K562 (cell line): ENCODE results near the gene ZKSCAN5. TPM values are rescaled to one million over a fixed set of nuclear protein-coding genes. Genes with fewer than 3 reads are reported as not detected.

Source experiments
- ARID2 ChIP-seq: fragments of 450-650 bp; IDR thresholded peaks from 2 replicates; pipeline ENCODE4 v1.6.1; 2017; ENCODE audit warnings: antibody characterized with exemption, mild to moderate bottlenecking
- BRF1 ChIP-seq: IDR thresholded peaks from 3 replicates; pipeline ENCODE4 v1.6.1; 2011; ENCODE audit warnings: borderline replicate concordance, mild to moderate bottlenecking; ENCODE audit not compliant: insufficient read length; ENCODE audit errors: extremely low read depth
- CHCHD3 ChIP-seq: fragments of 250-450 bp; sonication (Bioruptor Pico); IDR thresholded peaks from 2 replicates; pipeline ENCODE4 v2.1.2; 2022; ENCODE audit warnings: mild to moderate bottlenecking
- MCM3 ChIP-seq: fragments of 450-650 bp; IDR thresholded peaks from 2 replicates; pipeline ENCODE4 v1.6.1; 2016
- NFIX ChIP-seq: fragments of 250-450 bp; sonication (Bioruptor Pico); IDR thresholded peaks from 2 replicates; pipeline ENCODE4 v1.4.0; 2020; ENCODE audit warnings: low read depth, mild to moderate bottlenecking, moderate library complexity
- PML ChIP-seq: IDR thresholded peaks from 2 replicates; pipeline ENCODE4 v1.6.1; 2012; ENCODE audit warnings: low read length, inconsistent platforms
- RBM34 ChIP-seq: fragments of 200-400 bp; formaldehyde crosslinking; IDR thresholded peaks from 2 replicates; pipeline ENCODE4 v1.6.1; 2018; ENCODE audit warnings: low read length, borderline replicate concordance; ENCODE audit not compliant: insufficient read depth
- SMARCE1 ChIP-seq: fragments of 450-650 bp; IDR thresholded peaks from 2 replicates; pipeline ENCODE4 v1.7.1; 2016; ENCODE audit warnings: mild to moderate bottlenecking
- ZBTB7A ChIP-seq: IDR thresholded peaks from 2 replicates; pipeline ENCODE4 v1.6.1; 2011; ENCODE audit warnings: low read depth, mild to moderate bottlenecking, low read length, moderate library complexity, borderline replicate concordance; ENCODE audit not compliant: control insufficient read depth
- ZFP30 ChIP-seq: fragments of 250-450 bp; sonication (Bioruptor Pico); IDR thresholded peaks from 2 replicates; pipeline ENCODE4 v1.8.0; 2022; ENCODE audit warnings: moderate library complexity, mild to moderate bottlenecking, inconsistent platforms, borderline replicate concordance
- ZNF224 ChIP-seq: sonication (generic); formaldehyde crosslinking; IDR thresholded peaks from 2 replicates; pipeline ENCODE4 v1.8.0; 2022; ENCODE audit warnings: mild to moderate bottlenecking, missing genetic modification reagents
- ZNF41 ChIP-seq: fragments of 250-450 bp; sonication (Bioruptor Pico); conservative IDR thresholded peaks from 2 replicates; pipeline ENCODE4 v1.4.0; 2020; ENCODE audit warnings: mild to moderate bottlenecking
- polyA plus RNA-seq, 8 experiments: library from polyadenylated mRNA; depleted of rRNA in 4 of 8; stranded (reverse) in 5 of 8; unstranded in 3 of 8; fragments of >200 nt; fragmentation: Nextera tagmentation in 2 of 8; fragmentation: Illumina TruSeq in 1 of 8; extraction: Ambion mirVana in 2 of 8; extraction: Trizol in 1 of 8; gene quantifications; 2 replicates each; pipeline versions ENCODE4 v1.2.1 to v1.2.3, GENCODE V29; 2011 to 2014; ENCODE audit warnings: inconsistent platforms in 1 of 8, missing spikeins in 1 of 8
- total RNA-seq, 7 experiments: library from RNA; depleted of rRNA in 6 of 7; stranded (reverse); fragments of >200 nt in 6 of 7; fragmentation: Illumina TruSeq in 2 of 7; extraction: Trizol in 2 of 7; gene quantifications; 2 replicates each; pipeline versions ENCODE4 v1.2.1 to v1.2.3, GENCODE V29; 2011 to 2021; ENCODE audit warnings: low replicate concordance in 1 of 7
- TF ChIP-seq, protein P1 (sequence below), 3 experiments: fragments of 200-800 bp in 1 of 3; sonication (Bioruptor generic) in 1 of 3; sonication (generic) in 1 of 3; formaldehyde crosslinking in 1 of 3; IDR thresholded peaks; 2 replicates each; pipeline versions ENCODE4 v1.6.1 to v1.8.0; 2016 to 2022; ENCODE audit warnings: mild to moderate bottlenecking in 2 of 3, missing compliant biosample characterization in 2 of 3, missing genetic modification characterization in 2 of 3, missing genetic modification reagents in 1 of 3
- TF ChIP-seq, protein P2 (sequence below), 2 experiments: fragments of 200-800 bp in 1 of 2; sonication (Bioruptor generic) in 1 of 2; sonication (generic) in 1 of 2; formaldehyde crosslinking in 1 of 2; IDR thresholded peaks in 1 of 2; conservative IDR thresholded peaks in 1 of 2; 2 replicates each; pipeline versions ENCODE4 v1.5.0 to v1.6.1; 2016 to 2020; ENCODE audit warnings: missing compliant biosample characterization in 1 of 2, missing genetic modification characterization in 1 of 2, missing genetic modification reagents in 1 of 2
- TF ChIP-seq, protein P3 (sequence below): fragments of 450-650 bp; IDR thresholded peaks from 2 replicates; pipeline ENCODE4 v1.6.1; 2018; ENCODE audit not compliant: partially characterized antibody
- TF ChIP-seq, protein P4 (sequence below), 2 experiments: IDR thresholded peaks in 1 of 2; conservative IDR thresholded peaks in 1 of 2; 2 replicates each; pipeline ENCODE4 v1.6.1; 2016; ENCODE audit warnings: low read depth in 2 of 2, mild to moderate bottlenecking in 1 of 2, missing compliant biosample characterization in 1 of 2, missing genetic modification characterization in 1 of 2, moderate library complexity in 1 of 2

ZKSCAN5 gene
- total and polyA plus RNA-seq, 9 of the 15 experiments (the other 6 are each of a cell fraction or from before 2014, with no cell fraction given) = 4.2 to 19.0 (median 15.0) TPM

DNA sequence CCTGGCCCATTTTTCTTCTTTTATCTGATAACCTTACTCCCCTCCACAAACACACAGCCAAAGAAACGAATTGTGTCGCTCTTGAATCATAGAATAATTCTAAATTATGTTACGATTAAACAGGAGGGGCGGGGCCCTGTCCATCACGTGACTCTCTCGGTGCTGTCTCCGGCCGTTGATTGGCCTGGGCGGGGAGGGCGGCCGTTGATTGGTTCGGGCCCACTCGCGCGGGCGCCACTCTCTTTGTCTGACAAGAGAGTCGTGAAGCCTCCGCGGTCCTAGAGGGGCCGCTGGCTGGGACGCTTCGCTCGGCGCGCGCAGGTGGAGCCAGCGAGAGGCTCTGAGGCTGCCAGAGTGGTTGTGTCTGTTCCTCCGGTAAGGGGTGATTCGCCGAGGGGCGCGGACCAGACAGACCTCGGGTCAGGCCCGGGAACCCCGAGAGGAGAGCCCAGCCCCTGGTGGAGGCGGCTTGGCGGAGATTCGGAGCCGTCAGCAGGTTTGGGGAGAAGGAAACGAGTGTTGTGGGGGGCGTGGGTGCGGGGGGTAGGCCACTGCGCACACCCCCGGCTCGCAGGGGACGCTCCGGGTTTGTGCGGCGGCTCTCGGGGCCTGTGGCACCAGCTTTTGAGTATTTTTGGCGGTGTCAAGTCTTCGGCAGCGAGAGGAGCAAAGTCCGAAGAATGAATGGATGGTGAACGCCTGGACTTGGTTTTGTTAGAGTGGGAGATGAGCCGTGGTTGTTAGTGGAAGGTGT lies 31.7 kb upstream of the ZKSCAN5 start, which contains the start of gene ZNF789 (continued):
- TF ChIP-seq, protein P1, sequence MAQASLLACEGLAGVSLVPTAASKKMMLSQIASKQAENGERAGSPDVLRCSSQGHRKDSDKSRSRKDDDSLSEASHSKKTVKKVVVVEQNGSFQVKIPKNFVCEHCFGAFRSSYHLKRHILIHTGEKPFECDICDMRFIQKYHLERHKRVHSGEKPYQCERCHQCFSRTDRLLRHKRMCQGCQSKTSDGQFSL (CRISPR knock-in tag; IDR thresholded peaks at IDR 0.05) = no peak
- TF ChIP-seq, protein P1 (tag; IDR thresholded peaks at IDR 0.05) = no peak
- TF ChIP-seq NFIX (CRISPR knock-in tag) = no peak
- TF ChIP-seq RBM34 = no peak
- TF ChIP-seq, protein P2, sequence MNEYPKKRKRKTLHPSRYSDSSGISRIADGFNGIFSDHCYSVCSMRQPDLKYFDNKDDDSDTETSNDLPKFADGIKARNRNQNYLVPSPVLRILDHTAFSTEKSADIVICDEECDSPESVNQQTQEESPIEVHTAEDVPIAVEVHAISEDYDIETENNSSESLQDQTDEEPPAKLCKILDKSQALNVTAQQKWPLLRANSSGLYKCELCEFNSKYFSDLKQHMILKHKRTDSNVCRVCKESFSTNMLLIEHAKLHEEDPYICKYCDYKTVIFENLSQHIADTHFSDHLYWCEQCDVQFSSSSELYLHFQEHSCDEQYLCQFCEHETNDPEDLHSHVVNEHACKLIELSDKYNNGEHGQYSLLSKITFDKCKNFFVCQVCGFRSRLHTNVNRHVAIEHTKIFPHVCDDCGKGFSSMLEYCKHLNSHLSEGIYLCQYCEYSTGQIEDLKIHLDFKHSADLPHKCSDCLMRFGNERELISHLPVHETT (CRISPR knock-in tag; conservative IDR thresholded peaks at IDR 0.05 in 1 of 2, IDR thresholded peaks at IDR 0.05 in 1 of 2) = peak in 1 of 2 experiments; percentile 74; a peak in 2 of 4 replicates
- TF ChIP-seq, protein P3, sequence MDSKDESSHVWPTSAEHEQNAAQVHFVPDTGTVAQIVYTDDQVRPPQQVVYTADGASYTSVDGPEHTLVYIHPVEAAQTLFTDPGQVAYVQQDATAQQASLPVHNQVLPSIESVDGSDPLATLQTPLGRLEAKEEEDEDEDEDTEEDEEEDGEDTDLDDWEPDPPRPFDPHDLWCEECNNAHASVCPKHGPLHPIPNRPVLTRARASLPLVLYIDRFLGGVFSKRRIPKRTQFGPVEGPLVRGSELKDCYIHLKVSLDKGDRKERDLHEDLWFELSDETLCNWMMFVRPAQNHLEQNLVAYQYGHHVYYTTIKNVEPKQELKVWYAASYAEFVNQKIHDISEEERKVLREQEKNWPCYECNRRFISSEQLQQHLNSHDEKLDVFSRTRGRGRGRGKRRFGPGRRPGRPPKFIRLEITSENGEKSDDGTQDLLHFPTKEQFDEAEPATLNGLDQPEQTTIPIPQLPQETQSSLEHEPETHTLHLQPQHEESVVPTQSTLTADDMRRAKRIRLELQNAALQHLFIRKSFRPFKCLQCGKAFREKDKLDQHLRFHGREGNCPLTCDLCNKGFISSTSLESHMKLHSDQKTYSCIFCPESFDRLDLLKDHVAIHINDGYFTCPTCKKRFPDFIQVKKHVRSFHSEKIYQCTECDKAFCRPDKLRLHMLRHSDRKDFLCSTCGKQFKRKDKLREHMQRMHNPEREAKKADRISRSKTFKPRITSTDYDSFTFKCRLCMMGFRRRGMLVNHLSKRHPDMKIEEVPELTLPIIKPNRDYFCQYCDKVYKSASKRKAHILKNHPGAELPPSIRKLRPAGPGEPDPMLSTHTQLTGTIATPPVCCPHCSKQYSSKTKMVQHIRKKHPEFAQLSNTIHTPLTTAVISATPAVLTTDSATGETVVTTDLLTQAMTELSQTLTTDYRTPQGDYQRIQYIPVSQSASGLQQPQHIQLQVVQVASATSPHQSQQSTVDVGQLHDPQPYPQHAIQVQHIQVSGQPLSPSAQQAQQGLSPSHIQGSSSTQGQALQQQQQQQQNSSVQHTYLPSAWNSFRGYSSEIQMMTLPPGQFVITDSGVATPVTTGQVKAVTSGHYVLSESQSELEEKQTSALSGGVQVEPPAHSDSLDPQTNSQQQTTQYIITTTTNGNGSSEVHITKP = peak; percentile 32
- TF ChIP-seq, protein P4, sequence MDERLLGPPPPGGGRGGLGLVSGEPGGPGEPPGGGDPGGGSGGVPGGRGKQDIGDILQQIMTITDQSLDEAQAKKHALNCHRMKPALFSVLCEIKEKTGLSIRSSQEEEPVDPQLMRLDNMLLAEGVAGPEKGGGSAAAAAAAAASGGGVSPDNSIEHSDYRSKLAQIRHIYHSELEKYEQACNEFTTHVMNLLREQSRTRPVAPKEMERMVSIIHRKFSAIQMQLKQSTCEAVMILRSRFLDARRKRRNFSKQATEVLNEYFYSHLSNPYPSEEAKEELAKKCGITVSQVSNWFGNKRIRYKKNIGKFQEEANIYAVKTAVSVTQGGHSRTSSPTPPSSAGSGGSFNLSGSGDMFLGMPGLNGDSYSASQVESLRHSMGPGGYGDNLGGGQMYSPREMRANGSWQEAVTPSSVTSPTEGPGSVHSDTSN (CRISPR knock-in tag; IDR thresholded peaks at IDR 0.05; ENCODE audit: low read depth) = peak; percentile 15; the same call in 1 of the 2 replicates
- TF ChIP-seq, protein P4 (tag; conservative IDR thresholded peaks at IDR 0.05; ENCODE audit: low read depth) = peak; percentile 86
- no peak for TF ChIP-seq MCM3
- TF ChIP-seq SMARCE1 = no peak
- no peak for TF ChIP-seq BRF1
- TF ChIP-seq PML = peak; percentile 31
- TF ChIP-seq ZFP30 (CRISPR knock-in tag) = no peak
- TF ChIP-seq ZBTB7A = peak; percentile 73; the same call in 1 of the 2 replicates
- TF ChIP-seq CHCHD3 (CRISPR knock-in tag) = peak; percentile 44; the same call in 1 of the 2 replicates
- no peak for TF ChIP-seq ARID2
- 0 out of 2 replicates have a peak, but pooled peaks have one; percentile 34 for TF ChIP-seq ZNF41 (CRISPR knock-in tag)
- no peak for TF ChIP-seq ZNF224 (CRISPR knock-in tag)
